Heart left ventricle (tissue), 13 donors: ENCODE results near the gene CACNA2D3.

Experiments
- CTCF ChIP-seq, 12 donors: fragments of 200-600 bp; sonication (generic) in 4 of 12; IDR thresholded peaks; one replicate each; pipeline versions ENCODE4 v1.5.0 to v1.8.0; 2018 to 2022; ENCODE audit warnings: antibody characterized with exemption in 12 of 12, mild to moderate bottlenecking in 5 of 12
- POLR2A ChIP-seq, 2 donors: fragments of 450-650 bp; IDR thresholded peaks; one replicate each; pipeline ENCODE4 v1.6.1; 2017; ENCODE audit warnings: antibody characterized with exemption in 2 of 2, mild to moderate bottlenecking in 2 of 2, moderate library complexity in 2 of 2
- donor health status: ischemic (EF 13 %, LVEDD 7.1; RV severe dilation, severe dysfunction).
- donor health status: DM: no; HTN: yes; CAD: no.
- donor health status: DM: no; HTN: no; CAD: no.
- donor health status: ischemic (EF 25% LVEDD 6.9; RV normal size, moderate dysfunction).
- donor health status: ischemic (EF 25% LVEDD 5.7; RV mildly dilated, moderate dysfunction).
- donor health status: ischemic (EF 35%, LVEDD 5.7; RV mildly dilated, moderate dysfunction).
- donor health status: nonischemic (EF 11% LVEDD 7.7; RV severe dilation, severe dysfunction).
- donor health status: DM: yes; HTN: yes; CAD: no.
- donor health status: PGD.
- donor health status: ischemic (EF 29% LVEDD 5.4; RV normal size, mild dysfunction).
- donor health status: nonischemic (EF 23%, LVEDD 6.1; RV moderate dilation, normal function).

DNA sequence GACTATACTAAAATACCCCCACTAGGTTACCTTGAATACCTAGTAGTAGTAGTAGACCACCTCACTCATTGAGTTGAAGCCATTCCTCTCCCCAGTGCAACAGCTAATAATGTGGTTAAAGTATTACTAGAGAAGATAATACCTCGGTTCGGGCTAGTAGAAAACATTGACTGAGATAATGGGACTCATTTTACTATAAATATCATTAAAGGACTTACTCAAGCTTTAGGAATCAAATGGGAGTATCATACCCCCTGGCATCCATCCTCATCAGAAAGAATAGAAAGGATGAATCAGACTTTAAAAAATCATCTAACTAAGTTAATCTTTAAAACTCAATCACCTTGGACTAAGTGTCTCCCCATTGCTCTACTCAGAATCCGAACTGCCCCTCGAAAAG, 49.0 kb upstream of the CACNA2D3 start:
- TF ChIP-seq CTCF (IDR thresholded peaks at IDR 0.05) (no peak), POLR2A (IDR thresholded peaks at IDR 0.05) (no peak)
